Erythroblast (primary cell): ENCODE results near the gene TTLL8.

Experiments
- DNase-seq, 2 experiments: peaks; one replicate each; lab custom pipeline; 2025; lab: John Stamatoyannopoulos, UW
- GATA1 ChIP-seq: IDR thresholded peaks from 2 replicates; pipeline ENCODE4 v1.6.1; 2011; ENCODE audit warnings: low read depth, mild to moderate bottlenecking, control low read depth, low read length, moderate library complexity
- POLR2A ChIP-seq: IDR thresholded peaks from 2 replicates; pipeline ENCODE4 v1.6.1; 2011; ENCODE audit warnings: mild to moderate bottlenecking, low read length

TTLL8 gene

GRCh38 chr22:50076646-50077535, 18.8 kb upstream of the TTLL8 start:
- DNase-seq: no peak
- TF ChIP-seq GATA1: no peak
- no peak for TF ChIP-seq POLR2A

DNA sequence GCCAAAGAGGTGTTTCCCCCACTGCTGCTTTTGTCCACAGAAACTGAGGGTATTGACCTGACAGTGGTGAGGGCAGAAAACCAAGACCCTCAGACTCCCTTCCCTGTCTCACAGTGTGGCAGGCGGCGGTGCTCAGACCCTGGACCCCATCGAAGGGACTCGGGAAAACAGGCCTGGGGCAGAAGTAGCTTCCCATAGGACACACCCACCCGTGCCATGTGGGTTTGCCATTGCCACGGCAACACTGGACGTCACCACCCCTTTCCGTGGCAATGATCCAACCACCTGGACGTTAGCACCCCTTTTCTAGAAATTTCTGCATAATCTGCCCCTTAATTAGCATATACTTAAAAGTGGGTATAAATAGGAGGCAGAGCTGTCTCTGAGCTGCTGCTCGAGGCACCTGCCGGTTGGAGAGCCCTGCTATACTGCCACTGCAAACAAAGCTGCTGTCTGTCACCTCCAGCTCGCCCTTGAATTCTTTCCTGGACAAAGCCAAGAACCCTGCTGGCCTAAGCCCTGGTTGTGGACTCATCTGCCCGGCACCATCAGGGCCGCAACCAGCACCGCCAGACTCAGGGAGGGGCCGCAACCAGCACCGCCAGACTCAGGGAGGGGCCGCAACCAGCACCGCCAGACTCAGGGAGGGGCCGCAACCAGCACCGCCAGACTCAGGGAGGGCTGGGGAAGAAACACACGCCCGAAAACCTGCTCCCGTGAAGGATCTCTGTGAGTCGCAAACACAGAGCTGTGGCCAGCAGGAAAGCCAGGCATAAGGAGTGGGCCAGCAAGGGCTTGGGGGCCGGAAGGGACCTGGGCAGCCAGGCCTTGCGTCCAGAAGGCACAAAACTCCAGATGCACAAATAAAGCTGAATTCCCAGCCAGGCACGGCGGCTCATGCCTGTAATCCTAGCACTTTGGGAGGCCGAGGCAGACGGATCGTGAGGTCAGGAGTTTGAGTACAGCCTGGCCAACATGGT, 16.7 kb upstream of the TTLL8 start:
- DNase-seq: no peak
- TF ChIP-seq GATA1: no peak
- no peak for TF ChIP-seq POLR2A

GRCh38 chr22:50074056-50074455, 16.0 kb upstream of the TTLL8 start:
- DNase-seq: no peak
- no peak for TF ChIP-seq POLR2A
- TF ChIP-seq GATA1: no peak

DNA sequence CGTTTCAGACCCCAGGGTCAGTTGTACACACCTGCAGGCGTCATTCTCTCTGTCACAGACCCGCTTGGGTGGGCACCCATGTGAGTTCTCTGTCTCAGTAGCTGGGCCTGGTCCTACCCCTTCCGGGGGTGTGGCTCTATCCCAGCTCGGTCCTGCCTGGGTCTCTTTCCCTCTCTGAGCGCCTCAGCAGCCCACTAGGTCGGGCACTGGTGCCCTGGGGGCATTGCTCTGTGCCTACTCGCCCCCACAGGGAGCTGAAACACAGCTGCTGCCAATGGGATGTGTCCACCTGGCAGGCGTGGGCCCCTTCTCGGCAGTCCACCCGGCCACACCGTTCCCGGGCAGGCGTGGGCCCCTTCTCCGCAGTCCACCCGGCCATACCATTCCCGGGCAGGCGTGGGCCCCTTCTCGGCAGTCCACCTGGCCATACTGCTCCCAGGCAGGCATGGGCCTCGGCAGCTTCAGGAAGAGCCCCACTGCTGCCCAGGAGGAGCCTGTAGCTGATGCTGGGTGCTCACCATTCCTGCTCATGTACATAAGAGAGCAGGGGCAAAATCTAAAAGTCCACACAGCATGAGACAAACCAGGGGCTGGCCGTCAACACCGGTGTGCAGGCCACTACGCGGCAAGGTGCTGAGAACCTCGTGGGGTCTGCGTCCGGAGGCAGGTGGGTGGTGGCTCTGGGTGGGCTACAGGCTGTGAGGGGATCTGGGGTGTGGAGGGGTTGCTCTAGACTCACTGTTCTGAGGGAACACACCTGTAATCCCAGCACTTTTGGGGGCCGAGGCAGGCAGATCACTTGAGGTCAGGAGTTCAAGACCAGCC, 14.8 kb upstream of the TTLL8 start:
- no peak for DNase-seq
- TF ChIP-seq GATA1: no peak
- TF ChIP-seq POLR2A: no peak

DNA sequence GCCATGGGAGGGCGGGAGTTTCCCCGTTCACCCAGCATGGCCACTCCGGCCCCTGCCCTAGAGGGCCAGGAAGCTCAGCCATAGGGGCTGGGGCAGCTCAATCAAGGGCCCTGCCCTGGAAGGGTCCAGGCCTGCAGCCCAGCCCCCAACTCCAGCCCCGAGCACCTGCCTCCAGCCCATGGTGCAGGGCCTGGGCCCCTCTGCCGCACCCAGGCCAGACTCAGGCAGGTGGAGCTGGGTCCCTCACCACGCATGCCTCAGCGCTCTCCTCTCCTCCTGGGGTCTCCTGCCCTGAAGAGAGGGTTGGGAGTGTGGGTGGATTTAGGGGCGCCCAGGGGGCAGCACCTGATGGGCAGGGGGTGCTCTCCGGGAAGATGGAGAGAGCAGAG, 14.1 kb upstream of the TTLL8 start:
- TF ChIP-seq POLR2A: no peak
- TF ChIP-seq GATA1: no peak
- DNase-seq: no peak

DNA sequence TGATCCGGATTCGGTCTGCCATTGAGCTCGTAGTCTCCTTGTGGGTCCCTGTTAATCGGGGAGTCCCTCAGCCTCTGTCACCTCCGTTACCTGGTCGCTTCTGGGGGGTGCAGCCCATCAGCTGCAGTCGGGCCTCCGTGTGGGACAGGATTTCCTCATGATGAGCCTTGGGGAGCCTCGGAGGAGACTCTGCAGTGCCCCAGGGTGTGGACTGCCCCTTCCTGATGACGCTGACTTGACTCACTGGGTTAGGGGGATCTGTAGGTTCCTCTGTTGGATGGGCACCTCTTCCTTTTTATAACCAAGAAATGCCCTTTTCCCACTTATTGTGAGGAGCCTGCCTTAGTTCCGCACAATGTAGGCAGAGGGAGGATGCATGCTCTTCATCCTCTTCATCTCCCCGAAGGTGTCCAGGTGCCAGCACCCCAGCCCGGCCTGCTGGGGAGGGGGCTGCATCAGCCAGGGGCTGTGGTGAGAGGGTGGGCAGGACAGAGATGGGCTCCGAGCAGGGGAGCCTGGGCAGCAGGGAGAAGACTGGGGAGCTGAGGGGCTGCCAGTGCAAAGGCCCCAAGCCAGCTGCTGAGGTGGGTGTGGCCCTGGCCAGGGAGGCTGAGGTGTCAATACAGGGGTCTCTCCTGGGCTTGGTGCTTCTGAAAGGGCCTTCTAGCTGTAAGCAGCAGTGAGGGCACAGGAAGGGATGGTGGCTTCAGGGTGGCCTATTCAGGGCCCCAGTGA, 13.5 kb upstream of the TTLL8 start:
- no peak for DNase-seq
- TF ChIP-seq GATA1 (no peak), POLR2A (no peak)

GRCh38 chr22:50070366-50070765, 12.3 kb upstream of the TTLL8 start:
- no peak for DNase-seq
- TF ChIP-seq GATA1 (no peak), POLR2A (no peak)

DNA sequence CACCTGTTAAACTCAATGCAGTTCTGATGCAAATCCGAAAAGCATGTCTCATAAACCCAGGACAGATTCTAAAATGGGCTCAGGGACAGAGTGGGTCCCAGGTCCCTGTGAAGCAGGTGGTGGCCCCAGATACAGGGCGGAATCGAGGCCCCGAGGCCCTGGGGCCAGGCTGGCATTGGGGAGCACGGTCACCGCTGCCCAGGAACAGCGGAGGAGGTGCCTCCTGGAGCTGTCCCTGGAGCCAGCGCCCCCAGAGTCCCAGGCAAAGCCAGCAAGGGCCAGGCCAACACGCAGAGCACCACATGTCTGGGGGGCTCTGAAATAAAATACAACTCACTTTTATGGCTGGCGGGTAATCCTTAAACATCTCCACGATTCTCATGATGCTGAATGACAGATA, 10.0 kb upstream of the TTLL8 start:
- no peak for TF ChIP-seq POLR2A
- TF ChIP-seq GATA1: no peak
- no peak for DNase-seq

GRCh38 chr22:50067244-50067643, 9.1 kb upstream of the TTLL8 start:
- no peak for DNase-seq
- TF ChIP-seq POLR2A: no peak
- no peak for TF ChIP-seq GATA1

- DNase-seq: no peak
- TF ChIP-seq POLR2A (no peak), GATA1 (no peak)
Observed at GRCh38 chr22:50064453-50064852, 6.4 kb upstream of the TTLL8 start.

DNA sequence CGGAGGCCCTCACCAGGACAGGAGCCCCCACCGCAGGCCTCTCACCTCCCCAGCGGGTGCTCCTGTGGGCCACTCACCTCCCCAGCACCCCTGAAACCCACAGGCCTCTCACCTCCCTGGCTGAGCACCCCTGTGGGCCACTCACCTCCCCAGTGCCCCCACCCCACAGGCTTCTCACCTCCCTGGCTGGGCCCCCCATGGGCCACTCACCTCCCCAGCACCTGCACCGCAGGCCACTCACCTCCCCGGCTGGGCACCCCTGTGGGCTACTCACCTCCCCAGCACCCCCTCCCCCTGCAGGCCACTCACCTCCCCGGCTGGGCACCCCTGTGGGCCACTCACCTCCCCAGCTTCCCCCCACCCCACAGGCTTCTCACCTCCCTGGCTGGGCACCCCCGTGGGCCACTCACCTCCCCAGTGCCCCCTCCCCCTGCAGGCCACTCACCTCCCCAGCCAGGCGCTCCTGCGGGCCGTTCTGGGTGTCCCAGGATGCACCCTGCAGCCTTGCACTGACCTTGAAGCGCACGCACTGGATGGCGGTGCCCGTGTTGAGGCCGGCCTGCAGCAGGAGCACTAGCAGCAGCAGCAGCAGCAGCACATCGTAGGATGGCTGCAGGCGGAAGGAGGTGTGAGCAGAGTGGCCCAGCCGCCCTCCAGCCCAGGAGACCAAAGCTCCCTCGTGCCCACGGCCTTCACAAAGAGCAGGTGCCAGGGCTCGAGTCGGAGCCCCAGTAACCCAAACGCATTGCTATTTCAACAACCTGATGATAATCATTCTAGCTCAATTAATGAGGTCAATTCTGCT, 5.7 kb upstream of the TTLL8 start:
- DNase-seq: no peak

More for the DNA sequence above, 5.7 kb upstream of the TTLL8 start:
- no peak for TF ChIP-seq GATA1
- TF ChIP-seq POLR2A: no peak
